GM19099 (cell line): ENCODE measurements around the gene HGS.

ENCODE experiments used
- POLR2A ChIP-seq: IDR thresholded peaks from 3 replicates; pipeline ENCODE4 v1.6.1; 2011; ENCODE audit warnings: low read depth; ENCODE audit not compliant: insufficient read length; ENCODE audit errors: extremely low read depth

The HGS gene

GRCh38 chr17:81672954-81673353, 10.9 kb upstream of the HGS start:
- no peak for TF ChIP-seq POLR2A

GRCh38 chr17:81673561-81674258, 10.1 kb upstream of the HGS start:
- TF ChIP-seq POLR2A = no peak

- TF ChIP-seq POLR2A = no peak
Measured at GRCh38 chr17:81676906-81677305, 6.9 kb upstream of the HGS start.

GRCh38 chr17:81680150-81680549, 3.7 kb upstream of the HGS start:
- no peak for TF ChIP-seq POLR2A

GRCh38 chr17:81681672-81682071, 2.1 kb upstream of the HGS start:
- TF ChIP-seq POLR2A = no peak

- no peak for TF ChIP-seq POLR2A
Measured at GRCh38 chr17:81682565-81683207, 1.1 kb upstream of the HGS start.

- no peak for TF ChIP-seq POLR2A
Measured at GRCh38 chr17:81683208-81683583, 615 bp upstream of the HGS start.

- TF ChIP-seq POLR2A = no peak
Measured at GRCh38 chr17:81684442-81684911, 666 bp downstream of the HGS start.

GRCh38 chr17:81685108-81685507, 1.3 kb downstream of the HGS start:
- no peak for TF ChIP-seq POLR2A

- TF ChIP-seq POLR2A = no peak
Measured at GRCh38 chr17:81686614-81687013, 2.8 kb downstream of the HGS start.

- TF ChIP-seq POLR2A = no peak
Measured at GRCh38 chr17:81687770-81688541, 4.1 kb downstream of the HGS start.

- no peak for TF ChIP-seq POLR2A
Measured at GRCh38 chr17:81688616-81689015, 4.8 kb downstream of the HGS start.

- no peak for TF ChIP-seq POLR2A
Measured at GRCh38 chr17:81690066-81690465, 6.3 kb downstream of the HGS start.

GRCh38 chr17:81690549-81690948, 6.7 kb downstream of the HGS start:
- TF ChIP-seq POLR2A = no peak

GRCh38 chr17:81691196-81691595, 7.4 kb downstream of the HGS start:
- no peak for TF ChIP-seq POLR2A

- no peak for TF ChIP-seq POLR2A
Measured at GRCh38 chr17:81691608-81692007, 7.8 kb downstream of the HGS start.
